Breast epithelium (tissue), 3 donors: ENCODE results near the gene FAM180A.

Experiments used
- CTCF ChIP-seq, 3 donors: fragments of 450-650 bp; IDR thresholded peaks; one replicate each; pipeline ENCODE4 v1.5.1; 2016 to 2017; ENCODE audit warnings: antibody characterized with exemption in 3 of 3, mild to moderate bottlenecking in 3 of 3, moderate library complexity in 3 of 3
- POLR2A ChIP-seq: fragments of 450-650 bp; IDR thresholded peaks from one replicate; pipeline ENCODE4 v1.6.1; 2016; ENCODE audit warnings: antibody characterized with exemption, mild to moderate bottlenecking, moderate library complexity
- POLR2AphosphoS5 ChIP-seq, 3 donors: sonication (generic); formaldehyde crosslinking; IDR thresholded peaks; one replicate each; pipeline ENCODE4 v1.6.1; 2017; ENCODE audit warnings: antibody characterized with exemption in 3 of 3

- no peak for TF ChIP-seq POLR2AphosphoS5 (IDR thresholded peaks at IDR 0.05)
- TF ChIP-seq CTCF (IDR thresholded peaks at IDR 0.05): no peak
- no peak for TF ChIP-seq POLR2A
These were observed 66.4 kb downstream of the FAM180A start for GRCh38 chr7:135682191-135682590.
